Measurements from ENCODE around the gene HAT1. TPM values are rescaled to one million over a fixed set of nuclear protein-coding genes. Genes with fewer than 3 reads are reported as not detected.
"Not testable (repeated sequence)": the region's sequence is repeated elsewhere in the genome, so short reads cannot be mapped to it uniquely, and the experiment has no call there.

The HAT1 gene
- total RNA-seq, 1 donor from 2014 or later = 30.0 TPM

DNA sequence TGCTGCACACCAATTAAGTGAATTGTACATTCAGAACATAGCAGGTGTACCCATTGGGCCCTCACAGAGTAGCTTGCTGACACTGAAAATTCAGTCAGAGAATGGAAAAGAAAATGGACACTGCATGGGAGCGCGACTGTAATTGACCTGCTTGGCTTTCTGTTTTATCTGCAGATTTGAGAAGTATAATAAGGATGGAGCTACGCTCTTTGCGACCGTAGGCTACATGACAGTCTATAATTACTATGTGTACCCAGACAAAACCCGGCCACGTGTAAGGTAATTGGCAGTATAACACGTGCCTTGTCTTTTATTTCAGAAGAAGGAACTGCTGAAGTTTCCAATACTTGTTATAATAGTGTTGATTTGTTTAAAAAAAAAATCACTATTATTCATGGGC, 44.0 kb downstream of the HAT1 start:
- no peak for DNase-seq (ENCODE audit: extremely low spot score in 2 of 2)
- TF ChIP-seq POLR2AphosphoS5 (IDR thresholded peaks at IDR 0.05; ENCODE audit: insufficient read depth in 1 of 2, low read depth in 1 of 2) (no peak), POLR2A (IDR thresholded peaks at IDR 0.05) (no peak)
- TF ChIP-seq, protein P1, sequence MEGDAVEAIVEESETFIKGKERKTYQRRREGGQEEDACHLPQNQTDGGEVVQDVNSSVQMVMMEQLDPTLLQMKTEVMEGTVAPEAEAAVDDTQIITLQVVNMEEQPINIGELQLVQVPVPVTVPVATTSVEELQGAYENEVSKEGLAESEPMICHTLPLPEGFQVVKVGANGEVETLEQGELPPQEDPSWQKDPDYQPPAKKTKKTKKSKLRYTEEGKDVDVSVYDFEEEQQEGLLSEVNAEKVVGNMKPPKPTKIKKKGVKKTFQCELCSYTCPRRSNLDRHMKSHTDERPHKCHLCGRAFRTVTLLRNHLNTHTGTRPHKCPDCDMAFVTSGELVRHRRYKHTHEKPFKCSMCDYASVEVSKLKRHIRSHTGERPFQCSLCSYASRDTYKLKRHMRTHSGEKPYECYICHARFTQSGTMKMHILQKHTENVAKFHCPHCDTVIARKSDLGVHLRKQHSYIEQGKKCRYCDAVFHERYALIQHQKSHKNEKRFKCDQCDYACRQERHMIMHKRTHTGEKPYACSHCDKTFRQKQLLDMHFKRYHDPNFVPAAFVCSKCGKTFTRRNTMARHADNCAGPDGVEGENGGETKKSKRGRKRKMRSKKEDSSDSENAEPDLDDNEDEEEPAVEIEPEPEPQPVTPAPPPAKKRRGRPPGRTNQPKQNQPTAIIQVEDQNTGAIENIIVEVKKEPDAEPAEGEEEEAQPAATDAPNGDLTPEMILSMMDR (IDR thresholded peaks at IDR 0.05) = no peak
- H3K27me3 ChIP-seq = no peaks in the 10 kb centered on the region
- intact Hi-C loops (cut with DNase I) = no loop called here
- no peaks in the 10 kb centered on the region for H3K9me3 ChIP-seq
- no peak overlapping the region for H3K4me3 ChIP-seq
- peaks cover 0 to 22% of the 10 kb centered on the region in 2 donors for H3K36me3 ChIP-seq
- H3K27ac ChIP-seq = no peak overlapping the region
- H3K4me1 ChIP-seq = no peaks in the 10 kb centered on the region

DNA sequence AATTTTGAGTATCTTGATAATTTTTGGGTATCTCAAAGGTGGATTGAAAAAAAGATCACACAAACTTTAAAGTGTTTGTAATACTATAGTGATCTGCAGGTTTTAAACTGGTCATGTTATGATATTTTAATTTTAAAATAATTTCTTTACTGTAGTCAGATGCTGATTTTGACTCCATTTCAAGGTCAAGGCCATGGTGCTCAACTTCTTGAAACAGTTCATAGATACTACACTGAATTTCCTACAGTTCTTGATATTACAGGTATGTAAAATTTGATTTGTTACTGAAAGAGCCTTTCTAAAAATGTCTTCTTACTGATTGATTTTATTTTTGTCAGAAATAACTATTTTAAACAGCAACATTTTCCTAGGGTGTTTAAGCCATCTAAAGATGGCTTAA, 44.4 kb downstream of the HAT1 start:
- TF ChIP-seq POLR2AphosphoS5 (IDR thresholded peaks at IDR 0.05; ENCODE audit: insufficient read depth in 1 of 2, low read depth in 1 of 2) = no peak
- TF ChIP-seq POLR2A (IDR thresholded peaks at IDR 0.05) = no peak
- TF ChIP-seq, protein P1 (IDR thresholded peaks at IDR 0.05) = no peak
- Histone ChIP-seq H3K27me3 (no peaks in the 10 kb centered on the region), H3K9me3 (no peaks in the 10 kb centered on the region), H3K27ac (no peak overlapping the region), H3K4me1 (no peaks in the 10 kb centered on the region), H3K4me3 (no peak overlapping the region), H3K36me3 (peaks cover 0 to 26% of the 10 kb centered on the region in 2 donors)
- no peak for DNase-seq (ENCODE audit: extremely low spot score in 2 of 2)
- intact Hi-C loops (cut with DNase I) = no loop called here

DNA sequence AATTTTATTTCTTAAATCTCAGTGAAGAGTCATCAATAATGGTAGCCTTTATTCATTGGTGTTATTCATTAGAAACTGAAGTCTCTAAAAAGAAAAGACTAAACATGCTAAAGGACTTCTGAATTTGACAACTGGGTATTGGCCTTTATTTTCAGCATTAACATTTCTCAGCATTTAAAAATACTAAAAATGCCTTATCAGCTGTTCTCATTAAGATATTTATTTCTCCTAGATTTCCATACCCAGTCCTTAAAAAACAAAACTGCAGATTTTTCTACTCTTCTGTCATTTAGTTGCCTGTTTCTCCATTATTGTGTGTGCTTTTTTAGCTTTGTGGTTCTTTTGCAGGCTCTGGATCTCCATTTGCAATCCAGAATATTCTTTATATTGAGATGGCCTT, 46.2 kb downstream of the HAT1 start:
- H3K4me1 ChIP-seq = no peaks in the 10 kb centered on the region
- peaks cover 0 to 28% of the 10 kb centered on the region in 2 donors for H3K36me3 ChIP-seq
- intact Hi-C loops (cut with DNase I) = no loop called here
- no peak for TF ChIP-seq POLR2A (IDR thresholded peaks at IDR 0.05)
- TF ChIP-seq, protein P1 (IDR thresholded peaks at IDR 0.05) = no peak
- no peak for TF ChIP-seq POLR2AphosphoS5 (IDR thresholded peaks at IDR 0.05; ENCODE audit: insufficient read depth in 1 of 2, low read depth in 1 of 2)
- H3K4me3 ChIP-seq = no peak overlapping the region
- DNase-seq (ENCODE audit: extremely low spot score in 2 of 2) = no peak
- H3K27ac ChIP-seq = no peak overlapping the region
- no peaks in the 10 kb centered on the region for H3K9me3 ChIP-seq
- no peaks in the 10 kb centered on the region for H3K27me3 ChIP-seq

DNA sequence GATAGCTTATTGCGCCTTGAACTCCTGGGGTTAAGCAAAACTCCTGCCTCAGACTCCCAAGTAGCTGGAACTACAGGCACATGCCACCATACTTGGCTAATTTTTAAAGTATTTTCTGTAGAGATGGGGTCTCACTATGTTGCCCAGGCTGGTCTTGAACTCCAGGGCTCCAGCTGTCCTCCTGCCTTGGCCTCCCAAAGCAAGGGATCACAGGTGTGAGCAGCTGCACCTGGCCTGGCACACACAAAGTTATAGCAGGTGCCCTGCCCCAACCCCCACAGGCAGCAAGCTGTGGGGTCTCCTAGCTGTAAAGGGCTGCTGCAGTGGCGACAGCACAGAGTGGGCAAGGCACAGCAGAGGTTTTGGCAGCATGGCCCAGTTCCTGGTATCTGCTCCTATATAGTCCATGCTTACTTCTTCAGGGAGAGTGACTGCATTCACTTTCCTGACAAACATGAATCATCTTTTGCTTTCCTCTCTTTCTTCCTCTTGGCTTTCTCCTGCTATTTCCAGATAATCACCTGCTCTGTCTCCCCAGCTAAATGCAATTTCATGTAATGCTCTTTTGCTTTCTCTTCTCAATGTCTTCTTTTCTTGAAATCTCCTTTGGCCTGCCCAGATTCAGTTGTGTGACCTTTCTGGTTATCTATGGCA, 50.2 kb downstream of the HAT1 start:
- no peak for DNase-seq (ENCODE audit: extremely low spot score in 2 of 2)
- Histone ChIP-seq H3K27ac (no peak overlapping the region), H3K4me3 (no peak overlapping the region), H3K27me3 (no peaks in the 10 kb centered on the region), H3K4me1 (no peaks in the 10 kb centered on the region), H3K9me3 (no peaks in the 10 kb centered on the region), H3K36me3 (peaks cover 0 to 11% of the 10 kb centered on the region in 2 donors)
- no peak for TF ChIP-seq POLR2A (IDR thresholded peaks at IDR 0.05)
- TF ChIP-seq, protein P1 (IDR thresholded peaks at IDR 0.05) = no peak
- no peak for TF ChIP-seq POLR2AphosphoS5 (IDR thresholded peaks at IDR 0.05; ENCODE audit: insufficient read depth in 1 of 2, low read depth in 1 of 2)
- intact Hi-C loops (cut with DNase I) = no loop called here

DNA sequence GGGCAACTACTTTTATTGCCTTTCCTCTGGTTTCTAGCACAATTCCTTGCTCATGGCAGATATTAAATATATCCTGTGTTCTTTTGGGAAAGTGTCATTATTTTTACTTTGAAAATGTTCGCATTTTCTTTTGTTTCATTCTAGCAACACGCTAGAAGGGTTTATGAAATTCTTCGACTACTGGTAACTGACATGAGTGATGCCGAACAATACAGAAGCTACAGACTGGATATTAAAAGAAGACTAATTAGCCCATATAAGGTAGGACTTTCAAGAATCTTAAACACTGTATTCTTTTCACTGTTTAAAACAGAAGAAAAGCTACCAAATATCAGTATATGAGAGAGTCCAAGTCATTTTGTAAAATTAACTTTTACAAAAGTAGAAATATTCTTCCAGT, 56.8 kb downstream of the HAT1 start:
- intact Hi-C loops (cut with DNase I) = no loop called here
- TF ChIP-seq, protein P1 (IDR thresholded peaks at IDR 0.05) = no peak
- TF ChIP-seq POLR2A (IDR thresholded peaks at IDR 0.05) = no peak
- no peak for TF ChIP-seq POLR2AphosphoS5 (IDR thresholded peaks at IDR 0.05; ENCODE audit: insufficient read depth in 1 of 2, low read depth in 1 of 2)

DNA sequence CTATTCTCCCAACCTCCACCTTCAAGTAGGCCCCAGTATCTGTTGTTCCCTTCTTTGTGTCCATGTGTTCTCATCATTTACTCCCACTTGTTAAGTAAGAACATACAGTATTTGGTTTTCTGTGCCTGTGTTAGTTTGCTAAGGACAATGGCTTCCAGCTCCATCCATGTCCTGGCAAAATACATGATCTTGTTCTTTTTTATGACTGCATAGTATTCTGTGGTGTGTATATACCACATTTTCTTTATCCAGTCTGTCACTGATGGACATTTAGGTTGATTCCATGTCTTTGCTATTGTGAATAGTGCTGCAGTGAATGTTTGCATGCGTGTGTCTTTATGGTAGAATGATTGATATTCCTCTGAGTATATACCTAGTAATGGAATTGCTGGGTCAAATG, 61.7 kb downstream of the HAT1 start:
- DNase-seq (ENCODE audit: extremely low spot score in 2 of 2); H3K9me3 ChIP-seq; H3K4me3 ChIP-seq; H3K27me3 ChIP-seq; H3K4me1 ChIP-seq; H3K27ac ChIP-seq; intact Hi-C loops (cut with DNase I): not testable (repeated sequence)
- H3K36me3 ChIP-seq = peaks cover 0 to 23% of the 10 kb centered on the region in 2 donors

More for the DNA sequence above, 56.8 kb downstream of the HAT1 start:
- no peaks in the 10 kb centered on the region for H3K27me3 ChIP-seq
- no peak overlapping the region for H3K27ac ChIP-seq
- H3K4me1 ChIP-seq = no peaks in the 10 kb centered on the region
- peaks cover 0 to 23% of the 10 kb centered on the region in 2 donors for H3K36me3 ChIP-seq
- H3K4me3 ChIP-seq = no peak overlapping the region
- H3K9me3 ChIP-seq = no peaks in the 10 kb centered on the region
- no peak for DNase-seq (ENCODE audit: extremely low spot score in 2 of 2)
